ENCODE data around the gene CCDC170.

Gene CCDC170

DNA sequence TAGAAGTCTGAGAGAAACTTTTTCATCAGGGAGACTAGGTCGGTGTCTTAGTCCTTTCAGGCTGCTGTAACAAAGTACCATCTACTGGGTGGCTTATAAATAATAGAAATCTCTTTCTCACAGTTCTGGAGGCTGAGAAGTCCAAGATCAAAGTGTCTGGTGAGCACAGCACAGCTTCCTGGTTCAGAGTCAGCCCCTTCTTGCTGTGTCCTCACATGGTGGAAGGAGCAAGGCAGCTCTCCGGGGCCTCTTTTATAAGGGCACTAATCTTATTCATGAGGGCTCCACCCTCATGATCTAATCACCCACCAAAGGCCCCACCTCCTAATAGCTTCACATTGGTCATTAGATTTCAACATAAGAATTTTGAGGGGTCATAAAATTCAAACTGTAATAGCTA lies 122.8 kb downstream of the CCDC170 start:
- no peak for DNase-seq (ENCODE audit: low read depth in 3 of 3, low spot score in 1 of 3)

- DNase-seq (ENCODE audit: low read depth in 3 of 3, low spot score in 1 of 3): no peak
Observed at GRCh38 chr6:151617539-151617938, 123.7 kb downstream of the CCDC170 start.

GRCh38 chr6:151618717-151619116 lies 124.9 kb downstream of the CCDC170 start:
- no peak for DNase-seq (ENCODE audit: low read depth in 3 of 3, low spot score in 1 of 3)

GRCh38 chr6:151620179-151620578 lies 126.4 kb downstream of the CCDC170 start:
- DNase-seq (ENCODE audit: low read depth in 3 of 3, low spot score in 1 of 3): no peak

DNA sequence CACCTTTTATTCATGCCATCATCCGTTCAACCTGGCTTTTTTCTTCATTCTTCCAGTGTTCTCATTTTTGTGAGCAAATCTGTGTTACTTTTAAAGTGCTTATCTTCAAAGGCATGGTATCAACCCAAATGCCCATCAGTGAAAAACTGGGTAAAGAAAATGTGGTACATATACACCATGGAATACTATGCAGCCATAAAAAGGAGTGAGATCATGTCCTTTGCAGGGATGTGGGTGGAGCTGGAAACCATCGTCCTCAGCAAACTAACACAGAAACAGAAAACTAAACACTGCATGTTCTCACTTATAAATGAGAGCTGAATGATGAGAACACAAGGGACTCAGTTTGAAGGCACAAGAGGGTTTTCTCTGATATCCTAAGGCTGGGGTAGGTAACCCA lies 130.3 kb downstream of the CCDC170 start:
- no peak for DNase-seq (ENCODE audit: low read depth in 3 of 3, low spot score in 1 of 3)

- DNase-seq (ENCODE audit: low read depth in 3 of 3, low spot score in 1 of 3): no peak
Observed at GRCh38 chr6:151624481-151624880, 130.7 kb downstream of the CCDC170 start.

DNA sequence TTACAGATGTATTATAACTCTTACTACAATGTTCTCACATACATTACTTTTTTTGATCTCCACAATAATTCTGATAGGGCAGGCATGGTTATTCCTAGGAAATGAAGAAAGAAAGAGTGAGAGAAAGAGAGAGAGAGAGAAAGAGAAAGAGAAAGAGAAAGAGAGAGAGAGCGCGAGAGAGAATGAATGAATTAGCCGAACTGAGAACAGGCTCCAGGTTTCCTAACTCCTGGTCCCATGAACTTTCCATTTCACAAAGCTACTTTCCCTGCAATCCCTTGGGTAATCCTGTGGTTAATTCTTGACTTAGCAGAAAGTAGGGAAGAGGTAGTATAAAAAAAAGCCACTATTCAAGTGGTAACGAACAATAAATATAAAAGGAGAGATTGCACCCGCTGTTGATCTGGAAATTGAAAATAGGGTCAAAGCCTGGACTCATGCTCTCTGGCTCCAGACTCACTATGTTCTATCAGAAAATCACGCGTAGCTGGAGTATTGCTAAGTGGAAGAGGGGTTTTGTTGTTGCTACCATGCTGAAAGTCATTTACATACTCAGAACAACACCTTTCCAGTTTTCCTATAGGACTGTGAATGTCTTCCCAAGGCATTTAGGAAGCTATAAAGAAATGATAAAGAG lies 131.2 kb downstream of the CCDC170 start:
- no peak for DNase-seq (ENCODE audit: low read depth in 3 of 3, low spot score in 1 of 3)

DNA sequence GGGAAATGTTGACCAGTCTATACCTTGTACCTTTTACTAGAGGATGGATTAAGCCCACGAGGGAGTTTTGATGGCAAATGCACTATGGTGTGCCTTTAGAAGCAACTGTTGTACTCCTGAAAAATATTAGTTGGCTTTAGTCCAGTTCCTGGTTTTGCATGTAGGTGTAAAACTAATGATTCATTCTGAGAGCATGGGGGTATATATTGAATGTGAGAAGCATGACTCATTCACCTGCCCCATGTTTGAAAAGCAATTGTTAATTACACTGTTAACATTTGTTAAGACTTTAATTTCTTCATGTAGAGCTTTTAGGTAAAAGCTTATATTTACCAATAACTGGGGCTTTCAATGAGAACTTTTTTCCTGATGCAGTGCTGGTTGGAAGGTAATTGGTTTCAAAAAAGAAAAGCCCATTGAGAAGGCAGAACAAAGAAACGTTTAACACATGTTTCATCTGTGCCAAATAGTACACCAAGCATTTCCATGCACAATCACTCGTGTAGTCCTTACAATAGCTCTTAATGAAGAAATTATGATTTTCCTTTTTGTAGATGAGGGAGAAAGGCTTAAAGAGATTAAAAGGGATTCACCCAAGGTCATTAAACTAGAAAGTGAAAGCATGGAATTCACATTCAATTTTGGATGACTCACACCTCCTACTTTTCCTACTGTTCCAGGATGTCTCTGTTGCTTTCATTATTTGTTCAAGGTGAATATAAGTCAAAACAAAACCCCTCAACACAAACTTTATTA lies 134.1 kb downstream of the CCDC170 start:
- no peak for DNase-seq (ENCODE audit: low read depth in 3 of 3, low spot score in 1 of 3)

DNA sequence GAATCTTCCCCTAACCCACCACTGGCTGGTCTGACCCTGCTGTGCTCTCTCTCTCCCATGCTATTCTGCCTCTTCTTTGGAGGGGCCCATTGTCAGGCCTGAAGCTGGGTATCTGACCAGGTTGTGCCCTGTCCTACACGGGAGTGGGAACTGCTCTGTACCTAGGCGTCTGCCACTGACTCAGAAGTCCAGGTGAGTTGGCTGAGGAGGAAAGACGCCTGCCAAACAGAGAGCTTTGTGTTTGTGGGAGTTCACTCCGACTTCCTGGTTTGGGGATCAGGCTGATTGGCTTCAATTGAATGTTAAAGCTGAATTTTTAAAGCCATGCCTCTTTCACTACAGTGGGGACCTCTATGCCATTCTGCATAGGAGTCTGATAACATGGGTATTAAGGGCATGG lies 136.0 kb downstream of the CCDC170 start:
- no peak for DNase-seq (ENCODE audit: low read depth in 3 of 3, low spot score in 1 of 3)

- DNase-seq (ENCODE audit: low read depth in 3 of 3, low spot score in 1 of 3): no peak
Observed at GRCh38 chr6:151630387-151630786, 136.6 kb downstream of the CCDC170 start.

DNA sequence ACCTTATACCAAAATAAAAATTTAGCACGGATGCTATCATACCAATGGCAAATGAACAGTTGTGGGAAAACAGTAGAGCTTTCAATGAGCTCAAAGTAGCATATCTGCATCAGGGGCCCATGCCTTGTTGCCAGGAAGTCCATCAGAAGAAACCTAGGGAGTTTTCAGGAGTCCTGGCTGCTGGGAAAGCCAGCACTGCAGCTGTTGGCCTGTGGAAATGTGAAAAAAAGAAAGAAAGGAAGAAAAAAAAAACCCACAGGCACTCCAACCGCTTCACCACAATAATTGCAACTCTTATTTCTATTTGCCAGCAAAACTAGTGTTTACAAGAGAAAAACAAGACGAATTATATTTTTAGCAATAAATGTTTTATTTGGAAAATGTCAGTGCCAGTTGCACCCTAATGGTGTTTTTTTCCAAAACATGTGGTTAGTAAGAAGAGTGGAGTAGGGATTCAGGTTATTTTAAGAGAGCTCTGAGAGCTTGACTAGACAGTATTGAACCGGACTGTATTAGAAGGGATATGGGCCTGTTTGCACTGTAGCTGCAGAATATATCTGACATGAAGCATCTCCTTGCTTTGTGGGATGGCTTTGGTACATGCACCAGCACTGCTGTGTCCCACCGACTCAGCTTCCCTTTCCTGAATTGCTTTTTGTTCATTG lies 137.3 kb downstream of the CCDC170 start:
- DNase-seq (ENCODE audit: low read depth in 3 of 3, low spot score in 1 of 3): no peak

DNA sequence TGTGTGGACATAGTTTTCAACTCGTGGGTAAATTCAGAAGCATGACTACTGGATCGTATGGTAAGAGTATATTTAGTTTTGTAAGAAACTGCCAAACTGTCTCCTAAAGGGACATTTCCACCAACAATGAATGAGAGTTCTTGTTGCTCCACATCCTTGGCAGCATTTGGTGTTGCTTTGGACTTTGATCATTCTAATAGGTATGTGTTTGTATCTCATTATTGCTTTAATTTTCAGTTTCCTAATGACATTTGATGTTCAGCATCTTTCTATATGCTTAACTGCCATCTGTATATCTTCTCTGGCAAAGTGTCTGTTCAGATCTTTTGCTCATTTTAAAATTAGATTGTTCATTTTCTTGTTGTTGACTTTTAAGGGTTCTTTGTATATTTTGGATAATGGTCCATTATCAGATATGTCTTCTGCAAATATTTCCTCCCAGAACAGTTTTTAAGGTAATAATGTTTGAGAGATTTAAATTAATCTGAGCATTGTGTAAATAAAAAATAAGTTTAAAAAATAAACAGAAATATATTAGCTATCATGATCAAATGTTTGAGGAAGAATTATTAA lies 138.7 kb downstream of the CCDC170 start:
- DNase-seq (ENCODE audit: low read depth in 3 of 3, low spot score in 1 of 3): no peak

GRCh38 chr6:151633526-151634335 lies 139.9 kb downstream of the CCDC170 start:
- DNase-seq (ENCODE audit: low read depth in 3 of 3, low spot score in 1 of 3): no peak

GRCh38 chr6:151634336-151634720 lies 140.5 kb downstream of the CCDC170 start:
- DNase-seq (ENCODE audit: low read depth in 3 of 3, low spot score in 1 of 3): no peak

DNA sequence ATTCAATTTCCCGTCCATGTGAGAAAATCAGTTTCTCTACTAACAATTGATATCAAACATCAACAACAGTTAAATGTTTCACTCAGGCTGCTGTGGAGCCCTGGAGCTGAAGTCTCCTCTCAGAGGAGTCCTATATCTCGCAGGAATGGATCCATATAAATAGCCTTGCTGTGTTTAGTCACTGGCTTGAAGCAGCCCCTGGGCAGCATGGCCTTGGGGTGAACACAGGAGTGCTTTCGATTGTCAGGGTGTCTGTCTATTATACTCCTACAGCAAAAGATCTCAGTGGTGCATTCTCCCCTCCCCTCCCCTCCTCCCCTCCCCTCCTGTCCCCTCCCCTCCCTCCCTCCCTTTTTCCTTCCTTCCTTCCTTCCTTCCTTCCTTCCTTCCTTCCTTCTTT lies 141.9 kb downstream of the CCDC170 start:
- no peak for DNase-seq (ENCODE audit: low read depth in 3 of 3, low spot score in 1 of 3)

DNA sequence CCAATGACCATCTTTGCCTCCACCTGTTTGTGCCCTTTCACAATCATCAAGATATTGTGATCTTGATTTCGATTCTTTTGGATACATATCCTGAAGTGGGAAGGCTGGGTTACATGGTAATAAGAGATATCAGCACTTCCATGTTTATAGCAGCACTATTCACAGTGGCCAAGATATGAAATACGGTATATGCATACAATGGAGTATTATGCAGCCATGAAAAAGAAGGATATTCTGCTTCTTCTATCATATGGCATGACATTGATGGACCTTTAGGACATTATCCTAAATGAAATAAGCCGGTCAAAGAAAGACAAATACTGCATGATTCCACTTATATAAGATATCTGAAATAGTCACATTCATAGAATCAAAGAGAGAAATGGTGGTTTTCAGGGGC lies 144.0 kb downstream of the CCDC170 start:
- no peak for DNase-seq (ENCODE audit: low read depth in 3 of 3, low spot score in 1 of 3)

- DNase-seq (ENCODE audit: low read depth in 3 of 3, low spot score in 1 of 3): no peak
Observed at GRCh38 chr6:151639750-151640149, 145.9 kb downstream of the CCDC170 start.

DNA sequence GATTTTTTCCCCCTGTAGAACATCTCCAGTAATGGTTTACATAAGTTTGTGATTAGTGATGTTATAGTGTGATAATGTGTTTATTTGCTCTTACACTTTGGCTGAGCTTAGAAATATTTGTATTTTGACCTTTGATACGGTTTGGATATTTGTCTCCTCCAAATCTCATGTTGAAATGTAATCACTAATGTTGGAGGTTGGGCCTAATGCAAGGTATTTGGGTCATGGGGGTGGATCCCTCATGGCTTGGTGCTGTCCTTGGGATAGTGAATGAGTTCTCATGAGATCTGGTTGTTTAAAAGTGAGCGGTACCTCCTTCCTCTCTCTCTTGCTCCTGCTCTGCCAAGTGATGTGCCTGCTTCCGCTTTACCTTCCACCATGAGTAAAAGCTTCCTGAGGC lies 147.2 kb downstream of the CCDC170 start:
- no peak for DNase-seq (ENCODE audit: low read depth in 3 of 3, low spot score in 1 of 3)

GRCh38 chr6:151647976-151648639 lies 154.3 kb downstream of the CCDC170 start:
- DNase-seq (ENCODE audit: low read depth in 3 of 3, low spot score in 1 of 3): no peak

GRCh38 chr6:151649835-151650234 lies 156.0 kb downstream of the CCDC170 start:
- DNase-seq (ENCODE audit: low read depth in 3 of 3, low spot score in 1 of 3): no peak

DNA sequence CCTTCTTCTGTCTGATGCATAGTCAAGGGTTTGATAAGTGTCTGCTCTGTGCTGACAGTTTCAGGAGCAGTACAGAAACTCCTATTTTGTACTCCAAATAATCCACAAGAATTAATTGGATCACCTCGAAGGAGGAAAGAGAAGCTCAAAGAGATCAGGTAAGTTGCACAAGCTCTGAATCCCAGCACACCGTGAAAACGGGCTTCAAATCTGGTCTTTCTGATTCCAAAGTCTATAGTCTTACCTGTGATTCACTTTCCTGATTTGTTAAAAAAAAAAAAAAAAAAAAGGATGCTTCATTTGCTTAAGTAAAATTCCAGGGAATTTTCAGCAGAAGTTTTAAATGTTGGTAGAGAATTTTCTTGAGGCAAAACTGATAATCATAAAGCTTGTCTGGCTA lies 157.8 kb downstream of the CCDC170 start:
- no peak for DNase-seq (ENCODE audit: low read depth in 3 of 3, low spot score in 1 of 3)
